Liver (tissue), 3 donors: Measurements from ENCODE around the gene DICER1.

Experiments
- CTCF ChIP-seq: fragments of 150-350 bp; IDR thresholded peaks from 2 replicates; pipeline ENCODE4 v1.5.1; 2017; ENCODE audit warnings: improper control_type of control experiment, low read depth, low read length; ENCODE audit not compliant: missing input control
- JUND ChIP-seq, 2 donors: IDR thresholded peaks; 2 replicates each; pipeline ENCODE4 v1.6.1; 2016; ENCODE audit warnings: antibody characterized with exemption in 2 of 2
- MAX ChIP-seq: IDR thresholded peaks from 2 replicates; pipeline ENCODE4 v1.6.1; 2016; ENCODE audit warnings: antibody characterized with exemption
- YY1 ChIP-seq: IDR thresholded peaks from 2 replicates; pipeline ENCODE4 v1.6.1; 2016; ENCODE audit warnings: antibody characterized with exemption, mild to moderate bottlenecking
- ZBTB33 ChIP-seq: IDR thresholded peaks from 2 replicates; pipeline ENCODE4 v1.6.1; 2016; ENCODE audit warnings: antibody characterized with exemption
- donor health status: healthy.
- donor health status: healthy.

GRCh38 chr14:95200404-95200803 lies 43.1 kb upstream of the DICER1 start:
- no peak for TF ChIP-seq MAX
- no peak for TF ChIP-seq CTCF
- no peak for TF ChIP-seq JUND (IDR thresholded peaks at IDR 0.05)
- no peak for TF ChIP-seq YY1
- TF ChIP-seq ZBTB33: no peak
